C4-2B (cell line): ENCODE data around the gene C13orf42.

Source experiments
- CTCF ChIP-seq: fragments of 450-650 bp; conservative IDR thresholded peaks from 2 replicates; pipeline ENCODE4 v1.5.1; 2017; ENCODE audit warnings: mild to moderate bottlenecking
- ZFX ChIP-seq: fragments of 450-650 bp; IDR thresholded peaks from 2 replicates; pipeline ENCODE4 v1.6.1; 2017

DNA sequence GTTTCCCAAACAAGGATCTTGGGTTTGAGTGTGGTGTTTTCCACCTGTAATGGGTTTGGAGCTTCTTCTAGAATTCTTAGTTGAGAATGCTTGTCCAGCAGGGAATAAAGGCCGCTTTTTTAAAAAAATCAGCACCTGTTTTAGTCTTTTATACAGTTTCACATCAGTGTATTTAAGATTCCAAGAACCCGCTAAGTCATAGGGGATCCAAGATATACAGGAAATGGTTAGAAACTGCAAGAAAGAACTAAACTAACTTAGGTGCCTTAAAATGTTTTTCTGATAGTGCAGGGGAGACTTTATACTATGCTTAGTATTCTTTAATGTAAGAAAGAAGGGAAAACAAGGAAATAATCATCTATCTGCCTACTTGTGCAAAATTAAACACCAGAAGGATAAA, 74.7 kb downstream of the C13orf42 start:
- TF ChIP-seq CTCF (no peak), ZFX (no peak)
